GM23338 (cell line): Measurements from ENCODE around the gene ADCY3. TPM values are rescaled to one million over a fixed set of nuclear protein-coding genes. Genes with fewer than 3 reads are reported as not detected.
A peak's percentile ranks its signal among the peaks of the same experiment; 100 is the strongest.

Experiments
- ATAC-seq: fragments of 200-7000 bp; cut with Tn5 transposase; 3 replicates; pipeline ENCODE4 v1.9.1; 2020
- DNase-seq: peaks from one replicate; pipeline ENCODE4 v3.0.0-alpha.2; 2015; ENCODE audit warnings: low spot score
- H2AFZ ChIP-seq: fragments of 200-600 bp; sonication (generic); 2 replicates; pipeline ENCODE4 v1.8.0; 2016; ENCODE audit warnings: antibody characterized with exemption, mild to moderate bottlenecking, moderate library complexity
- H3F3A ChIP-seq: fragments of 200-600 bp; sonication (generic); replicated peaks from 2 replicates; pipeline ENCODE4 v1.8.0; 2017; ENCODE audit warnings: antibody characterized with exemption, mixed run types, low read depth
- H3K27ac ChIP-seq: fragments of 200-600 bp; sonication (generic); 2 replicates; pipeline ENCODE4 v1.6.1; 2016; ENCODE audit warnings: low read depth
- H3K27me3 ChIP-seq: fragments of 200-600 bp; sonication (generic); 2 replicates; pipeline ENCODE4 v1.8.0; 2016; ENCODE audit warnings: mild to moderate bottlenecking, mixed run types, moderate library complexity; ENCODE audit not compliant: insufficient read depth
- H3K36me3 ChIP-seq: fragments of 200-600 bp; sonication (generic); 2 replicates; pipeline ENCODE4 v1.8.0; 2016; ENCODE audit warnings: mild to moderate bottlenecking; ENCODE audit not compliant: insufficient read depth
- H3K4me1 ChIP-seq: fragments of 200-600 bp; sonication (generic); 2 replicates; pipeline ENCODE4 v1.8.0; 2016; ENCODE audit warnings: mild to moderate bottlenecking, moderate library complexity; ENCODE audit not compliant: insufficient read depth
- H3K4me2 ChIP-seq: fragments of 200-600 bp; sonication (generic); 2 replicates; pipeline ENCODE4 v1.7.1; 2017; ENCODE audit warnings: mixed run types
- H3K4me3 ChIP-seq: fragments of 200-600 bp; sonication (generic); 2 replicates; pipeline ENCODE4 v1.6.1; 2016; ENCODE audit warnings: mixed run types
- H3K79me2 ChIP-seq: fragments of 200-600 bp; sonication (generic); replicated peaks from 2 replicates; pipeline ENCODE4 v1.8.0; 2017; ENCODE audit warnings: mild to moderate bottlenecking; ENCODE audit not compliant: insufficient read depth
- H3K9me2 ChIP-seq: fragments of 200-600 bp; sonication (generic); 2 replicates; pipeline ENCODE4 v1.8.0; 2017; ENCODE audit not compliant: insufficient read depth
- H4K20me1 ChIP-seq: fragments of 200-600 bp; sonication (generic); replicated peaks from 2 replicates; pipeline ENCODE4 v1.8.0; 2017; ENCODE audit warnings: mild to moderate bottlenecking; ENCODE audit not compliant: insufficient read depth
- H3K27ac Mint-ChIP-seq: 2 replicates; pipeline ENCODE4 v1.8.0; 2020; ENCODE audit warnings: inconsistent platforms, mild to moderate bottlenecking, moderate library complexity, mixed read lengths
- H3K27me3 Mint-ChIP-seq: 3 replicates; pipeline ENCODE4 v1.8.0; 2022; ENCODE audit warnings: low read depth, mild to moderate bottlenecking, moderate library complexity, mixed read lengths, inconsistent platforms; ENCODE audit not compliant: insufficient read depth, poor library complexity
- H3K36me3 Mint-ChIP-seq: 3 replicates; pipeline ENCODE4 v1.8.0; 2021; ENCODE audit warnings: low read depth, mild to moderate bottlenecking, inconsistent platforms, moderate library complexity, mixed read lengths
- H3K4me1 Mint-ChIP-seq: 3 replicates; pipeline ENCODE4 v1.8.0; 2020; ENCODE audit warnings: mild to moderate bottlenecking, inconsistent platforms, mixed read lengths
- H3K4me3 Mint-ChIP-seq: 3 replicates; pipeline ENCODE4 v1.8.0; 2021; ENCODE audit warnings: moderate library complexity, mild to moderate bottlenecking, inconsistent platforms, mixed read lengths
- H3K9me3 Mint-ChIP-seq: 3 replicates; pipeline ENCODE4 v1.8.0; 2020; ENCODE audit warnings: moderate library complexity, mild to moderate bottlenecking, inconsistent platforms, mixed read lengths
- CREB1 ChIP-seq: fragments of 250-450 bp; sonication (Bioruptor Pico); IDR thresholded peaks from 2 replicates; pipeline ENCODE4 v1.5.0; 2020; ENCODE audit warnings: low read depth, mild to moderate bottlenecking, moderate library complexity
- CTCF ChIP-seq, 2 experiments: fragments of 200-600 bp in 1 of 2; sonication (generic) in 1 of 2; conservative IDR thresholded peaks; 2 replicates each; pipeline versions ENCODE4 v1.5.1 to v1.6.1; 2016 to 2017; ENCODE audit warnings: antibody characterized with exemption in 2 of 2, low read depth in 2 of 2, mild to moderate bottlenecking in 2 of 2, moderate library complexity in 1 of 2
- ETS1 ChIP-seq: IDR thresholded peaks from 2 replicates; pipeline ENCODE4 v1.6.1; 2016; ENCODE audit warnings: antibody characterized with exemption
- EZH2 ChIP-seq: fragments of 200-600 bp; sonication (generic); IDR thresholded peaks from one replicate; pipeline ENCODE4 v1.8.0; 2017; ENCODE audit warnings: antibody characterized with exemption, mild to moderate bottlenecking, low read depth; ENCODE audit not compliant: unreplicated experiment
- JUNB ChIP-seq: IDR thresholded peaks from one replicate; pipeline ENCODE4 v1.6.1; 2016; ENCODE audit warnings: antibody characterized with exemption; ENCODE audit not compliant: unreplicated experiment
- NANOG ChIP-seq: IDR thresholded peaks from 2 replicates; pipeline ENCODE4 v1.6.1; 2016; ENCODE audit warnings: antibody characterized with exemption, borderline replicate concordance
- POLR2AphosphoS5 ChIP-seq: IDR thresholded peaks from 2 replicates; pipeline ENCODE4 v1.6.1; 2016; ENCODE audit warnings: antibody characterized with exemption, low read depth
- STAT1 ChIP-seq: IDR thresholded peaks from one replicate; pipeline ENCODE4 v1.6.1; 2016; ENCODE audit warnings: antibody characterized with exemption; ENCODE audit not compliant: unreplicated experiment
- ZNF331 ChIP-seq: fragments of 250-450 bp; sonication (Bioruptor Pico); IDR thresholded peaks from 2 replicates; pipeline ENCODE4 v1.5.0; 2020; ENCODE audit warnings: low read depth, mild to moderate bottlenecking, moderate library complexity
- polyA plus RNA-seq: library from polyadenylated mRNA; unstranded; fragments of >200 nt; fragmentation: Nextera tagmentation; extraction: Ambion mirVana; gene quantifications from 2 replicates; pipeline ENCODE4 v1.2.1, GENCODE V29; 2016
- total RNA-seq: library from RNA; depleted of rRNA; stranded (reverse); fragments of >200 nt; shearing (Covaris generic); gene quantifications from 2 replicates; pipeline ENCODE4 v1.2.3, GENCODE V29; 2014

Gene ADCY3
- total and polyA plus RNA-seq, 2 experiments from 2014 or later = 9.7 to 32.4 TPM

DNA sequence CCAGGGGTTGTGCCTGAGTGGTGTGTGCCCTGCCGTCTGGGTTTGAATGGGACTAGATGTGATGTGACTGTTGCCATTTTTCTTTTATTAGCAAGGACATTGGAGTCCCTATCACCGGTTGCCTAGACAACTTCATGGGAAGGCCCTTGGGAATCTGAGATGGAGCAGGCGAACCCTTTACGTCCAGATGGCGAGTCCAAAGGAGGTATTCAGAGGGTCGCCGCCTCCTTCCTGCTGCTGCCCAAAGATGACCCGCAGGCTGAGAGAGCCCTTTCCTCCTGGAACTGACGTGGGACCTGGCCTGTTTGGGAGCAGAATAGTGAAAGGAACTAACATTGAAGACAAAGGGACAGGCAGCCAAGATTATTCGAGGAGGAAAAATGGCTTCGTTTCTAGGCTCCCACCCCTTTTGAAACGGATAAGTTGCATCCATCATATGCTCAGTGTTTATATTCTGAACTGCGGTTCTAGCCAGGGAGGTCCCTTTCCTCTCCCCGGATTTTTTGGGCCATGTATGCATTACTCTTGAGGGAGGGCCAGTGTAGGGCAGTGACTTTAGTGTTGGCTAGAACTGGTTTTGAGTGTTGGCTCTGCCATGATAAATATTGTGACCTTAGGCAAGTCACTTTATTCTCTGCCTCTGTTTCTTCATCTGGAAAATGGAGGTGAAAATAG is 126.1 kb downstream of the ADCY3 start:
- peaks cover 28% of the 10 kb centered on the region for H4K20me1 ChIP-seq
- H3K36me3 ChIP-seq = no peaks in the 10 kb centered on the region
- Mint-ChIP-seq H3K4me3 (peak overlapping the region; percentile 98), H3K9me3 (no peaks in the 10 kb centered on the region; the same call in 2 of the 3 replicates), H3K27ac (peak overlapping the region; percentile 100), H3K4me1 (peaks cover 31% of the 10 kb centered on the region), H3K36me3 (peaks cover 51% of the 10 kb centered on the region), H3K27me3 (peaks cover 15% of the 10 kb centered on the region)
- peak overlapping the region; percentile 61 for H2AFZ ChIP-seq
- DNase-seq = peak; percentile 75
- H3K79me2 ChIP-seq = peaks cover 55% of the 10 kb centered on the region
- H3K9me2 ChIP-seq = no peaks in the 10 kb centered on the region
- peak overlapping the region; percentile 80 for H3K4me3 ChIP-seq
- H3K27me3 ChIP-seq = no peaks in the 10 kb centered on the region
- ATAC-seq = peak; percentile 19
- H3K4me1 ChIP-seq = peaks cover 27% of the 10 kb centered on the region
- TF ChIP-seq EZH2 (no peak), POLR2AphosphoS5 (no peak), ETS1 (no peak), STAT1 (no peak), NANOG (no peak)
- no peaks in the 10 kb centered on the region for H3F3A ChIP-seq
- H3K4me2 ChIP-seq = peak overlapping the region; percentile 94
- peak overlapping the region; percentile 98 for H3K27ac ChIP-seq

- peaks cover 47% of the 10 kb centered on the region for H3K79me2 ChIP-seq
- H3K9me3 Mint-ChIP-seq = no peaks in the 10 kb centered on the region
- no peaks in the 10 kb centered on the region for H3F3A ChIP-seq
Measured at GRCh38 chr2:24792874-24793760, 126.9 kb downstream of the ADCY3 start, which contains the start of the genes CENPO and PTRHD1. Gene CENPO, plus strand, starts transcription at chr2:24793425. Its CDS starts 495 bp downstream, at chr2:24793920. Gene PTRHD1, minus strand, starts transcription at chr2:24793391. Its CDS starts 14 bp downstream, at chr2:24793377.

More at GRCh38 chr2:24792874-24793760, 126.9 kb downstream of the ADCY3 start, which contains the start of the genes CENPO and PTRHD1:
- H2AFZ ChIP-seq = peak within 1 kb of the TSS; percentile 79
- DNase-seq (peak; percentile 98), ATAC-seq (peak; percentile 86)
- peak; percentile 77 for TF ChIP-seq POLR2AphosphoS5
- TF ChIP-seq CREB1 (CRISPR knock-in tag) = peak; percentile 30; the same call in 1 of the 2 replicates
- peak; percentile 64 for TF ChIP-seq ETS1
- no peak for TF ChIP-seq STAT1
- no peak for TF ChIP-seq JUNB
- no peak for TF ChIP-seq ZNF331 (CRISPR knock-in tag)
- TF ChIP-seq CTCF (conservative IDR thresholded peaks at IDR 0.05; ENCODE audit: low read depth in 2 of 2) = peak; percentile 44 to 47; a peak in 3 of 4 replicates
- no peaks in the 10 kb centered on the region for H3K9me2 ChIP-seq
- H3K4me3 ChIP-seq = peak within 1 kb of the TSS; percentile 80
- Mint-ChIP-seq H3K27me3 (peaks cover 15% of the 10 kb centered on the region), H3K4me1 (peaks cover 31% of the 10 kb centered on the region), H3K4me3 (peak within 1 kb of the TSS; percentile 98), H3K36me3 (peaks cover 46% of the 10 kb centered on the region), H3K27ac (peak within 1 kb of the TSS; percentile 100)
- H3K27me3 ChIP-seq = no peaks in the 10 kb centered on the region
- no peaks in the 10 kb centered on the region for H3K36me3 ChIP-seq
- peak within 1 kb of the TSS; percentile 98 for H3K27ac ChIP-seq
- peak within 1 kb of the TSS; percentile 94 for H3K4me2 ChIP-seq
- peaks cover 27% of the 10 kb centered on the region for H3K4me1 ChIP-seq
- H4K20me1 ChIP-seq = peaks cover 28% of the 10 kb centered on the region
